MM.1S (cell line): ENCODE measurements around the gene ZSCAN1.
A peak's percentile ranks its signal among the peaks of the same experiment; 100 is the strongest.

Source experiments
- DNase-seq: peaks from one replicate; pipeline ENCODE4 v3.0.0-alpha.2; 2015
- H2AFZ ChIP-seq: fragments of 300-600 bp; sonication (generic); 2 replicates; pipeline ENCODE4 v1.6.0; 2016; ENCODE audit warnings: antibody characterized with exemption, low read length
- H3F3A ChIP-seq: fragments of 300-600 bp; sonication (generic); 2 replicates; pipeline ENCODE4 v1.6.1; 2016; ENCODE audit warnings: mild to moderate bottlenecking, antibody characterized with exemption, low read length, moderate library complexity, mixed read lengths; ENCODE audit not compliant: insufficient read depth
- H3K27ac ChIP-seq: fragments of 300-600 bp; sonication (generic); 2 replicates; pipeline ENCODE4 v1.5.1; 2016; ENCODE audit warnings: mild to moderate bottlenecking, low read length
- H3K27me3 ChIP-seq: fragments of 300-600 bp; sonication (generic); replicated peaks from 2 replicates; pipeline ENCODE4 v1.6.0; 2016; ENCODE audit warnings: low read length; ENCODE audit not compliant: insufficient read depth
- H3K36me3 ChIP-seq: fragments of 300-600 bp; sonication (generic); replicated peaks from 2 replicates; pipeline ENCODE4 v1.6.1; 2016; ENCODE audit warnings: mild to moderate bottlenecking, low read length, mixed read lengths; ENCODE audit not compliant: insufficient read depth
- H3K4me1 ChIP-seq: fragments of 300-600 bp; sonication (generic); 2 replicates; pipeline ENCODE4 v1.6.1; 2016; ENCODE audit warnings: low read length, mixed read lengths
- H3K4me2 ChIP-seq: fragments of 300-600 bp; sonication (generic); 2 replicates; pipeline ENCODE4 v1.6.0; 2016; ENCODE audit warnings: low read depth, low read length
- H3K4me3 ChIP-seq: fragments of 300-600 bp; sonication (generic); 2 replicates; pipeline ENCODE4 v1.5.1; 2016; ENCODE audit warnings: low read length, mixed read lengths
- H3K79me2 ChIP-seq: fragments of 300-600 bp; sonication (generic); 2 replicates; pipeline ENCODE4 v1.6.1; 2016; ENCODE audit warnings: mixed run types, low read length, mixed read lengths
- H3K9ac ChIP-seq: fragments of 300-600 bp; sonication (generic); 2 replicates; pipeline ENCODE4 v1.6.1; 2016; ENCODE audit warnings: low read length, mixed read lengths
- H3K9me2 ChIP-seq: fragments of 300-600 bp; sonication (generic); replicated peaks from 2 replicates; pipeline ENCODE4 v1.6.1; 2016; ENCODE audit warnings: mild to moderate bottlenecking, low read length, mixed read lengths; ENCODE audit not compliant: insufficient read depth
- H3K9me3 ChIP-seq: fragments of 300-600 bp; sonication (generic); replicated peaks from 2 replicates; pipeline ENCODE4 v1.6.1; 2016; ENCODE audit warnings: mild to moderate bottlenecking, low read length, mixed read lengths; ENCODE audit not compliant: insufficient read depth
- H4K20me1 ChIP-seq: fragments of 300-600 bp; sonication (generic); 2 replicates; pipeline ENCODE4 v1.6.1; 2016; ENCODE audit warnings: mild to moderate bottlenecking, low read length, moderate library complexity, mixed read lengths; ENCODE audit not compliant: insufficient read depth
- EZH2 ChIP-seq: fragments of 300-600 bp; sonication (generic); optimal IDR thresholded peaks from 2 replicates; pipeline ENCODE3; 2017; ENCODE audit warnings: low read depth, mild to moderate bottlenecking, antibody characterized with exemption, low read length, mixed read lengths
- EZH2phosphoT487 ChIP-seq: fragments of 300-600 bp; sonication (generic); IDR thresholded peaks from 2 replicates; pipeline ENCODE4 v1.6.1; 2018; ENCODE audit warnings: antibody characterized with exemption, low read length
- TF ChIP-seq, protein P1 (sequence below): fragments of 300-600 bp; sonication (generic); IDR thresholded peaks from 2 replicates; pipeline ENCODE4 v1.5.1; 2016; ENCODE audit warnings: antibody characterized with exemption, low read length, mixed read lengths

The ZSCAN1 gene

DNA sequence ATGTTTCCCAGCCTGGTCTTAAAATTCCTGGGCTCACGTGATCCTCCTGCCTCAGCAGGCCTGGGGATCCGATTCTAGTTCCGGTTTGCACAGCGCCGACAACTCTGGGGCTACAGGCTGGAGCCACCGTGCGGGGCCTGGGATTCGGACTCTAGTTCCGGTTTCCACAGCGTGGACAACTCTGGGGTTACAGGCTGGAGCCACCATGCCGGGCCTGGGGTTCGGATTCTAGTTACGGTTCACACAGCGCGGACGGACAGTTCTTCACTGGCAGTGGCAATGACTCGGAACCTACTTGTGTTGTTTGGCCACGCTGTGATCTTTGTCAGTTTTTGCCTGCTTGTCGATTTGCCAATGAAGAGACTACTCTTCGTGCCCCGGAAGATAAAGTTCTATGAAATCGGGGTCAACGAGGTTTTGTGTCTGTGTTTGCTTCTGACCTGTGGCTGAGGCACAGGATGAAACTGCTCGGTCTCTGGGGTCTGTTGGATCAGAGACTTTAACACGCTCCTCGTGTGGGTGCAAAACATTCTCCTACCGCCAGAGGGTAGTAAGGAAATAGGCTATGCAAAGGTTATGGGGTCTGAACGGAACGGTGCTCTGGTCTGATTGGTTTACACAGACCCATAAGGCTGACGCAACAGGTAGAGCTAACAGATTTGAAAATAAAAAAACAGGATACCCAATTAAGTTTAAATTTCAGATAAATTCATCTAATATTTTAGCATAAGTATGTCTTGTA is 12.1 kb upstream of the ZSCAN1 start:
- H3K9ac ChIP-seq, result no peak overlapping the region
- H3K9me3 ChIP-seq, result no peaks in the 10 kb centered on the region
- H3F3A ChIP-seq, result no peaks in the 10 kb centered on the region

DNA sequence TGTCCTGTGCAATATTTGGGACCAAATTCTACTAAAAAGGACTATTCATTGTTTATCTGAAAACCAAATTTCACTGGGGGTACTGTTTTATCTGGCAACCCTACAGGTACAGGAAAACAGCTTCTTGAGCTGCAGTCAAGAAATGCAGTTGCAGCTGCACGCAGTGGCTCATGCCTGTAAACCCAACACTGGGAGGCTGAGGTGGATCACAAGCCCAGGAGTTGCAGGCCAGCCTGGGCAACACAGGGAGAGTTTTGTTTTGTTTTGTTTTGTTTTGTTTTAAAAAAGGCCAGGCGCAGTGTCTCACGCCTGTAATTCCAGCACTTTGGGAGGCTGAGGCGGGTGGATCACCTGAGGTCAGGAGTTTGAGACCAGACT is 11.6 kb upstream of the ZSCAN1 start:
- Histone ChIP-seq H3K9ac (no peak overlapping the region), H3K79me2 (no peaks in the 10 kb centered on the region), H3K4me2 (no peak overlapping the region), H3K4me1 (no peaks in the 10 kb centered on the region), H3K27ac (no peak overlapping the region), H2AFZ (no peak overlapping the region), H3K27me3 (no peaks in the 10 kb centered on the region), H3K9me3 (no peaks in the 10 kb centered on the region), H3K9me2 (no peaks in the 10 kb centered on the region), H3K36me3 (no peaks in the 10 kb centered on the region), H3F3A (no peaks in the 10 kb centered on the region), H3K4me3 (no peak overlapping the region), H4K20me1 (no peaks in the 10 kb centered on the region)
- no peak for DNase-seq
- TF ChIP-seq, protein P1, sequence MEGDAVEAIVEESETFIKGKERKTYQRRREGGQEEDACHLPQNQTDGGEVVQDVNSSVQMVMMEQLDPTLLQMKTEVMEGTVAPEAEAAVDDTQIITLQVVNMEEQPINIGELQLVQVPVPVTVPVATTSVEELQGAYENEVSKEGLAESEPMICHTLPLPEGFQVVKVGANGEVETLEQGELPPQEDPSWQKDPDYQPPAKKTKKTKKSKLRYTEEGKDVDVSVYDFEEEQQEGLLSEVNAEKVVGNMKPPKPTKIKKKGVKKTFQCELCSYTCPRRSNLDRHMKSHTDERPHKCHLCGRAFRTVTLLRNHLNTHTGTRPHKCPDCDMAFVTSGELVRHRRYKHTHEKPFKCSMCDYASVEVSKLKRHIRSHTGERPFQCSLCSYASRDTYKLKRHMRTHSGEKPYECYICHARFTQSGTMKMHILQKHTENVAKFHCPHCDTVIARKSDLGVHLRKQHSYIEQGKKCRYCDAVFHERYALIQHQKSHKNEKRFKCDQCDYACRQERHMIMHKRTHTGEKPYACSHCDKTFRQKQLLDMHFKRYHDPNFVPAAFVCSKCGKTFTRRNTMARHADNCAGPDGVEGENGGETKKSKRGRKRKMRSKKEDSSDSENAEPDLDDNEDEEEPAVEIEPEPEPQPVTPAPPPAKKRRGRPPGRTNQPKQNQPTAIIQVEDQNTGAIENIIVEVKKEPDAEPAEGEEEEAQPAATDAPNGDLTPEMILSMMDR, result no peak
- TF ChIP-seq EZH2phosphoT487 (no peak), EZH2 (no peak)

More for the DNA sequence above, 12.1 kb upstream of the ZSCAN1 start:
- no peaks in the 10 kb centered on the region for H3K4me1 ChIP-seq
- DNase-seq, result peak; percentile 8
- TF ChIP-seq, protein P1, result 0 out of 2 replicates have a peak, but pooled peaks have one; percentile 15
- TF ChIP-seq EZH2 (no peak), EZH2phosphoT487 (no peak)
- H3K36me3 ChIP-seq, result no peaks in the 10 kb centered on the region
- H3K9me2 ChIP-seq, result no peaks in the 10 kb centered on the region
- H2AFZ ChIP-seq, result no peak overlapping the region
- H4K20me1 ChIP-seq, result no peaks in the 10 kb centered on the region
- H3K4me2 ChIP-seq, result no peak overlapping the region
- no peaks in the 10 kb centered on the region for H3K27me3 ChIP-seq
- H3K27ac ChIP-seq, result no peak overlapping the region
- H3K79me2 ChIP-seq, result no peaks in the 10 kb centered on the region
- no peak overlapping the region for H3K4me3 ChIP-seq

- TF ChIP-seq, protein P1, result no peak
- TF ChIP-seq EZH2phosphoT487 (no peak), EZH2 (no peak)
- no peaks in the 10 kb centered on the region for H3F3A ChIP-seq
- H4K20me1 ChIP-seq, result no peaks in the 10 kb centered on the region
- no peak overlapping the region for H3K4me2 ChIP-seq
- no peaks in the 10 kb centered on the region for H3K27me3 ChIP-seq
- no peaks in the 10 kb centered on the region for H3K9me3 ChIP-seq
- no peaks in the 10 kb centered on the region for H3K79me2 ChIP-seq
- H3K36me3 ChIP-seq, result no peaks in the 10 kb centered on the region
- no peak overlapping the region for H3K27ac ChIP-seq
- no peak for DNase-seq
- no peaks in the 10 kb centered on the region for H3K9me2 ChIP-seq
- no peak overlapping the region for H2AFZ ChIP-seq
- no peak overlapping the region for H3K9ac ChIP-seq
- no peaks in the 10 kb centered on the region for H3K4me1 ChIP-seq
- H3K4me3 ChIP-seq, result no peak overlapping the region
Observed at GRCh38 chr19:58024661-58025060, 9.2 kb upstream of the ZSCAN1 start.
